ENCODE results near the gene CBX1. TPM values are rescaled to one million over a fixed set of nuclear protein-coding genes. Genes with fewer than 3 reads are reported as not detected.

The CBX1 gene
- polyA plus RNA-seq, 1 donor = 63.6 TPM

DNA sequence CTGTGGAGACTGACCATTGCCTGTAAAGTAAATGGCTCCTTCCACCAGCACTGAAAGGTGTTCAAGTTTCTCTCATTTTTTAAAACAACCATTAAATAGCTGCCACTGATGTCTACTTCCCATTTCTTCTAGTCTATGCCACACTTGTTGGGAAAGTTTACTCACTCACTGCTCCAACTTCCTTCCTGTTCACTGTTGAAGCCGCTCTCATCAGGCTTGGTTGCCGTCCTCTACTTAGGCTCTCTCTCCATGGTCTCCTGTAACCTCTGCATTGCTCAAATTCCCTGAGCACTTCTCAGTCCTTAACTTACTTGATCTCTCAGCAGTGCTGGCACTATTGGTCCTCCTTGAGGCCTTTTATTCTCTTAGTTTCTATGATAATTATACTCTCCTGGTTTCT is 38.7 kb upstream of the CBX1 start:
- DNase-seq = no peak
- H3K27ac ChIP-seq (ENCODE audit: low read length) = no peak overlapping the region

DNA sequence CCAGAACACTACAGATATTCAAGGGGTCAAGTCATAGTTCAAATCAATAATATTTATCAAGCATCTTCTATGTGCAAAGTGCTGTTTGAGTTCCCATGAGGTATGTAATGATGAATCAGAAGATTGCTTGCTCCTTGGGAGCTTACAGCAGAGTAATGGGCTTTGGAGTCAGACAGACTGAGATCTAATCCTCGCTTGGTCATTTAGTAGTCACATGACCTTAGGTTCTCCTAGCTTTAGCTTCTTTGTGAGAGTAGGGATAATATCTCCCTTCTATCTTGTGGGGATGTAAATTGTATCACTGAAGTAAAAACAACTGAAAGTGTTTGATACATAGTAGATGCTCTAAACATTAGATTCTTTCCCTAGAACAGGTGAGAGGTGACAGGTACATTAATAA is 36.4 kb upstream of the CBX1 start:
- Histone ChIP-seq H3K27ac (ENCODE audit: low read length) (no peak overlapping the region), H3K4me1 (ENCODE audit: control insufficient read depth, insufficient read depth, low read length) (no peaks in the 10 kb centered on the region), H3K4me3 (ENCODE audit: low read length) (no peak overlapping the region), H3K9me3 (ENCODE audit: control insufficient read depth, low read depth, low read length) (no peaks in the 10 kb centered on the region), H3K36me3 (ENCODE audit: control insufficient read depth, insufficient read depth, low read length) (no peaks in the 10 kb centered on the region), H3K27me3 (ENCODE audit: control insufficient read depth, insufficient read depth, low read length) (peaks cover 2% of the 10 kb centered on the region)
- WGBS (ENCODE audit: insufficient coverage, low lambda C conversion rate) = no CpG with 5 or more reads among the region's 1 CpG
- DNase-seq = no peak

More for the DNA sequence above, 38.7 kb upstream of the CBX1 start:
- Histone ChIP-seq H3K36me3 (ENCODE audit: control insufficient read depth, insufficient read depth, low read length) (no peaks in the 10 kb centered on the region), H3K9me3 (ENCODE audit: control insufficient read depth, low read depth, low read length) (no peaks in the 10 kb centered on the region), H3K27me3 (ENCODE audit: control insufficient read depth, insufficient read depth, low read length) (peaks cover 10% of the 10 kb centered on the region), H3K4me3 (ENCODE audit: low read length) (no peak overlapping the region), H3K4me1 (ENCODE audit: control insufficient read depth, insufficient read depth, low read length) (no peaks in the 10 kb centered on the region)
- 60% methylated on average over 1 of the region's 2 CpGs for WGBS (ENCODE audit: insufficient coverage, low lambda C conversion rate)

DNA sequence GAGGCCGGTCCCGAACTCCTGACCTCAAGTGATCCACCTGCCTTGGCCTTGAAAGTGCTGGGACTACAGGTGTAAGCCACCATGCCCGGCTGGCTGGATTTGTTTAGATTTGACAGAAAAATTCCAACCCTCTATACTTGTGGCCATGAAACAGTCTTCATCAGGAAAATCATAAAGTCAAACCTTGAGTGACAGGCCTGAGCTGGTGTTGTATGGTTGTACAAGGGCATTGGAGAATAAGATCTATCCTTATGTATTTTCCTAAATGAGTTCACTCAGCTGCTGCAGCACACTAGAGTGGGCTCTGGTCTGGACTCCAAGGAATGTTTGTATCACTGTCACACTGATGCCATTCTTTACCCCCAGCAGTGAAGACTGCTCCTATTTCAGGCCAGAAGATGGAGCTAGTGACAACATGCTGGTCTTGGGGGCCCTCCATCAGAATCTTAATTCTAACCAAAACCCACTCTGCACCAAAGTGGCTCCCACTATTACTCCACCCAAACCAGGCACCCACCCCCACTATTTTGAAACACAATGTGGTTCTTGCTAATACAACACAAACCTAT is 33.7 kb upstream of the CBX1 start:
- no peak for DNase-seq
- no peaks in the 10 kb centered on the region for H3K4me1 ChIP-seq (ENCODE audit: control insufficient read depth, insufficient read depth, low read length)
- H3K9me3 ChIP-seq (ENCODE audit: control insufficient read depth, low read depth, low read length) = no peaks in the 10 kb centered on the region
- no peaks in the 10 kb centered on the region for H3K36me3 ChIP-seq (ENCODE audit: control insufficient read depth, insufficient read depth, low read length)
- peaks cover 3% of the 10 kb centered on the region for H3K27me3 ChIP-seq (ENCODE audit: control insufficient read depth, insufficient read depth, low read length)
- H3K27ac ChIP-seq (ENCODE audit: low read length) = no peak overlapping the region
- no CpG with 5 or more reads among the region's 3 CpGs for WGBS (ENCODE audit: insufficient coverage, low lambda C conversion rate)
- H3K4me3 ChIP-seq (ENCODE audit: low read length) = no peak overlapping the region

DNA sequence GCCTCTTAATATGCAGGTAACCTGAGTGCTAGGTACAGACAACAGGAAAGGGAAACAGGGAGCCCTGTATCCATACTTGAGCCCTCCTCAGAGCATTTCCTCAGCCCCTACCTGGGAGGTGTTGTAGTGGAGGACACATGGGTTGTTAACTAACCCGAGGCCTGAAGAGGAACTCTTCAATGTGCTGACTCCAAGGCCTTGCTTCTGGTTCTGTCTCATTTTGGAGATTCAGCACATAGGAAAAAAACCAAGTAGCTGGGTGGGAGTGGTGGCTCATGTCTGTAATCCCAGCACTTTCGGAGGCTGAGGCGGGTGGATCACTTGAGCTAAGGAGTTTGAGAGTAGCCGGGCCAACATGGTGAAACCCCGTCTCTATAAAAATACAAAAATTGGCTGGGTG is 31.1 kb upstream of the CBX1 start:
- Histone ChIP-seq H3K4me3 (ENCODE audit: low read length) (no peak overlapping the region), H3K4me1 (ENCODE audit: control insufficient read depth, insufficient read depth, low read length) (no peaks in the 10 kb centered on the region), H3K9me3 (ENCODE audit: control insufficient read depth, low read depth, low read length) (no peaks in the 10 kb centered on the region), H3K27ac (ENCODE audit: low read length) (no peak overlapping the region), H3K36me3 (ENCODE audit: control insufficient read depth, insufficient read depth, low read length) (no peaks in the 10 kb centered on the region), H3K27me3 (ENCODE audit: control insufficient read depth, insufficient read depth, low read length) (peaks cover 2% of the 10 kb centered on the region)
- no peak for DNase-seq
- WGBS (ENCODE audit: insufficient coverage, low lambda C conversion rate) = no CpG with 5 or more reads among the region's 5 CpGs

DNA sequence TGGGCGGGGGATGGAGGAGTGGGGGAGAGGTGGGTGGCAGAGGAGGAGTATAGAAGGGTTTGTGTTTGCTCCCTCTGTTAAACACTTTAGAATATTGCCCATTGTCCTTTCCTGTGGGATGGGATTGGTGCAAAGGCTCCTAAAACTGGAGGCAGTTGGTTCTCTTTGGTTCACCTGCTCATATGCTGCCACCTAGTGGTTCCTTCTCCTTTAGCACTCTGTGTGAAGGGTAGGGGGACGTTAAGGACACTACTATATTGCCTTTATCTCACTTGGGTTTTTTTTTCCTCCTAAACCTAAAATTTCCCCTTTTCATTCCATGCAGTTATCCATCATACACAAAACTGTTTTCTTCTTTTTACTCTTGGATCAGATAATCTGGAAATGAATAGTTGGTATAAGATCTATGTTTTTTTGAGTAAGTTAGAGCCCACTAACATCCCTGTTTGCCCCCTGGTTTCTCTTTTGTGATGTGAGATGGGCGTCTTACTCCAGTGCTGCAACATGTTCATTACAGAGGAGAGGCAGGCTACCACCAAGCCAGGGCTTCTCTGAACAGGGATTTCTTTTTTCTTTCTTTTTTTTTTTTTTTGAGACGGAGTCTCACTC is 30.0 kb upstream of the CBX1 start:
- Histone ChIP-seq H3K9me3 (ENCODE audit: control insufficient read depth, low read depth, low read length) (no peaks in the 10 kb centered on the region), H3K27ac (ENCODE audit: low read length) (no peak overlapping the region), H3K4me1 (ENCODE audit: control insufficient read depth, insufficient read depth, low read length) (no peaks in the 10 kb centered on the region), H3K4me3 (ENCODE audit: low read length) (no peak overlapping the region), H3K27me3 (ENCODE audit: control insufficient read depth, insufficient read depth, low read length) (peaks cover 2% of the 10 kb centered on the region), H3K36me3 (ENCODE audit: control insufficient read depth, insufficient read depth, low read length) (peaks cover 3% of the 10 kb centered on the region)
- no CpG with 5 or more reads among the region's 4 CpGs for WGBS (ENCODE audit: insufficient coverage, low lambda C conversion rate)
- no peak for DNase-seq

DNA sequence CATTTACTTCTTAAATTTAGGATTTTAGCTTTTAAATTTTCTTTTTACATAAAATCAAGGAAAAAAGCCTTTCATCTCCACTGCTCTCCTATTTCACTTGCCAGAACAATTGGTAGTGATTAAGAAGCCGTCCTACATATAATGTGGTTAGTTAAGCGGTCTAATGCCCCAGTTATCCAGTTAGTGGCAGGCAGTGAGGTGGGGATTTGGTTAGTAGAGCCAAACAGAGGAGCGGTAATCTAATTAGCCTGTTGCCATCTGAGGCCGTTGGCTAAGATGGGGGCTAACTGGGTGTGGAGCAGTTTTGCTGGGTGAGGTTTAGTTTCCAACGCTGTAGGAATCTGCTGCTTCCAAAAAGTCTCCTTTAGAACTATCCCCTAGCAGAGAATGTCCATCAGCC is 28.7 kb upstream of the CBX1 start:
- no peak for DNase-seq
- no peak overlapping the region for H3K4me3 ChIP-seq (ENCODE audit: low read length)
- H3K36me3 ChIP-seq (ENCODE audit: control insufficient read depth, insufficient read depth, low read length) = peaks cover 3% of the 10 kb centered on the region
- H3K9me3 ChIP-seq (ENCODE audit: control insufficient read depth, low read depth, low read length) = no peaks in the 10 kb centered on the region
- no peaks in the 10 kb centered on the region for H3K4me1 ChIP-seq (ENCODE audit: control insufficient read depth, insufficient read depth, low read length)
- H3K27ac ChIP-seq (ENCODE audit: low read length) = no peak overlapping the region
- peaks cover 2% of the 10 kb centered on the region for H3K27me3 ChIP-seq (ENCODE audit: control insufficient read depth, insufficient read depth, low read length)
- WGBS (ENCODE audit: insufficient coverage, low lambda C conversion rate) = no CpG with 5 or more reads among the region's 5 CpGs

DNA sequence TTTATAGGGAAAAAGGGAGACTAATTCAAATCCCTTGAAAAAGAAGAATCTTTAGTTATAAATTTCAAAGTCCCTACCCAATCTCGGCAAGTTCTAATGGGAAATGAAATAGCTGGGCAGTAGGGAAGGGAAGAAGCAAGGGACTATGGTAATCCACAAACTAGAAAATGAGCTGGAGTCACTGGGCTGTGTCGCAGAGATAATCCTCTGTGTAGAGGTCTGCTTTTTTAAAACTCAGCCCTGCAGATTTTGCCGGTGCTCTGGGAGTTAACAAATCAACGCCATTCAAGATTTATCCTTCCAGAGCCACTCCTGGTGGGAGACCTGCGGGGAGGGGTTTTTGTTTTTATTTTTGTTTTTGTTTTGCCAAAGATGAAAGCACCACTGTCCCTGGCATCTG is 27.1 kb upstream of the CBX1 start:
- no peaks in the 10 kb centered on the region for H3K9me3 ChIP-seq (ENCODE audit: control insufficient read depth, low read depth, low read length)
- H3K4me1 ChIP-seq (ENCODE audit: control insufficient read depth, insufficient read depth, low read length) = no peaks in the 10 kb centered on the region
- H3K36me3 ChIP-seq (ENCODE audit: control insufficient read depth, insufficient read depth, low read length) = peaks cover 3% of the 10 kb centered on the region
- H3K27ac ChIP-seq (ENCODE audit: low read length) = no peak overlapping the region
- H3K4me3 ChIP-seq (ENCODE audit: low read length) = no peak overlapping the region
- no peak for DNase-seq
- peaks cover 2% of the 10 kb centered on the region for H3K27me3 ChIP-seq (ENCODE audit: control insufficient read depth, insufficient read depth, low read length)
- WGBS (ENCODE audit: insufficient coverage, low lambda C conversion rate) = no CpG with 5 or more reads among the region's 5 CpGs

DNA sequence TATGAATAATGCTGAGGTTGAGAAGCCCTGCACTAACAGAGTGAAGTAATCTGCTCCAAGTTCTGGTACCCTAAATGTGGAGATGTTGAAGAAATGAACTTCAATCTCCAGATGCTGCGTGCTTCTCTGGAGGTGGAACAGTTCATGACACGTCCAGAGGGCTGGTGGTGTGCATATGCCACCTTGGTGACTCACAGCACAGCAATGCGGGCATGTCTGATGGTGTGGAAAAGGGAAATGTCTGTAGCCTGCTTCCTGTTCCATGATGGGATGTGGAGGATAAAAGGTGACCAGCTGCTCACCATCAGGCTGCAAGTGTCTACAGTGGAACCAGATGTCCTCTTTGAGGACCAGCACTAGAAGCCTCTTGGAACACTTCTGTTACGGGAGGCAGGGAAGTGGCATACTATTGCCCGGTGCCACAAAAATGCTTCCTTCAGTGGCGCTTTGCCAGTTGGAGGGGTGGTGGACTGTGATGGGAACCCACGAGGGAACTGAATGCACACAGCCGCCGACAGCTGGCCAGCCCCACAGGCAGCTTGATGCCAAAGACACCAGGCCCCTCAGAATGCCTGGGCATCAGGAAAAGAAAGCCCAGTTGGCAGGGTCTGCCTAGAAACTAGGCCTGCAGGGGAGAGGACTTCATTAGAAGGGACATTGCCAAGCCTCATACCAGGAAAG is 26.2 kb upstream of the CBX1 start:
- H3K27ac ChIP-seq (ENCODE audit: low read length) = no peak overlapping the region
- no peaks in the 10 kb centered on the region for H3K9me3 ChIP-seq (ENCODE audit: control insufficient read depth, low read depth, low read length)
- no CpG with 5 or more reads among the region's 9 CpGs for WGBS (ENCODE audit: insufficient coverage, low lambda C conversion rate)
- H3K36me3 ChIP-seq (ENCODE audit: control insufficient read depth, insufficient read depth, low read length) = peaks cover 12% of the 10 kb centered on the region
- H3K27me3 ChIP-seq (ENCODE audit: control insufficient read depth, insufficient read depth, low read length) = peaks cover 2% of the 10 kb centered on the region
- H3K4me3 ChIP-seq (ENCODE audit: low read length) = no peak overlapping the region
- H3K4me1 ChIP-seq (ENCODE audit: control insufficient read depth, insufficient read depth, low read length) = no peaks in the 10 kb centered on the region
- DNase-seq = no peak

DNA sequence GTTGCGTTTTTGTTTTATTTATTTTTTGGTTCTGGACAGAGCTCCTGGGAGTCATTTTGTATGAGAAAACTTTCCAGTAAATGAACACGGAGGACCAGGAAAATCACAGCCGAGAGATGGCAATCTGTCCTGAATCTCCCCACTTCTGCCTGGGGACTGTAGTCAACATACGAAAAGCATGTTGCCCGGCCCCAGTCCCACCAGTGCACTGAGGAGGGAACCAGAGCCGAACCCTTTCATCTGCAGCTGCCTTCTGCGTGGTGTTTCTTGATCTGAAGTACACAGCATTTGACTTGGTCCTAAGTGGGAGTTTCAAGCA is 25.2 kb upstream of the CBX1 start:
- no peak overlapping the region for H3K4me3 ChIP-seq (ENCODE audit: low read length)
- peaks cover 2% of the 10 kb centered on the region for H3K27me3 ChIP-seq (ENCODE audit: control insufficient read depth, insufficient read depth, low read length)
- no peaks in the 10 kb centered on the region for H3K4me1 ChIP-seq (ENCODE audit: control insufficient read depth, insufficient read depth, low read length)
- peaks cover 22% of the 10 kb centered on the region for H3K36me3 ChIP-seq (ENCODE audit: control insufficient read depth, insufficient read depth, low read length)
- 100% methylated on average over 1 of the region's 7 CpGs for WGBS (ENCODE audit: insufficient coverage, low lambda C conversion rate)
- H3K9me3 ChIP-seq (ENCODE audit: control insufficient read depth, low read depth, low read length) = no peaks in the 10 kb centered on the region
- H3K27ac ChIP-seq (ENCODE audit: low read length) = no peak overlapping the region
- DNase-seq = no peak

DNA sequence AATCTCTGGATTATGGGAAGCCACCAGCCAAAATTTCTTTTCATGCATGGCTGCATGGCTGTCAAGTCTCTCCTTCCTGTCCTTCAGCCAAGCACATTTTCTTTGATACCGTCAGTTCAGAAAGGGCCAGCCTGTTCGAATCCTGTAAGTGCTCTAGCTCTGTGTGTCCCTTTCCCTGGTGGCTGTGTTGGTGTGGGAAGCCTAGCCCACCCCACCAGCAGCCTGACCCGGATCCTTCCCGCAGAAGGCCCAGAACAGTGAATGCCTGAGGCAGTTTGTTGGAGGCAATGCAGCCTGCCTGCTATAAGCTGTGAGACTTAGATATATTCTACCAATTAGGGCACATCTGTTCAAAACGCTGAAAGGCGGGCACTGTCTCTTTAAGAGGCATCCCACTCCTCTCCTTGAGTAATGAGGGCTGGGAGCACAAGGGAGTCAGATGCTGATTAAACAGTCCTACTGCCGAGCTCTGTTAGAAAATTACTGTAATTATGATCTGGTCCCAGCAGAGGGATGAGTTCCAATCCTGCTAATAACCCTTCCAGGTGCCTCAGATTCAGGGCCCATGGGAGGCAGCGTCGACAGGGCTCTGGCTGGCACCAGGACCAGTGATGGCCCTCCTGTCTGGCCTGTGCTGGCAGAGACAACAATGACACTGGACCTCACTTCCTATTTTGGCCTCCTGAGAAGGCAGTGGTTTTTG is 24.7 kb upstream of the CBX1 start:
- no peak overlapping the region for H3K4me3 ChIP-seq (ENCODE audit: low read length)

More for the DNA sequence above, 24.7 kb upstream of the CBX1 start:
- peaks cover 27% of the 10 kb centered on the region for H3K36me3 ChIP-seq (ENCODE audit: control insufficient read depth, insufficient read depth, low read length)
- WGBS (ENCODE audit: insufficient coverage, low lambda C conversion rate) = no CpG with 5 or more reads among the region's 9 CpGs
- DNase-seq = no peak
- peaks cover 2% of the 10 kb centered on the region for H3K27me3 ChIP-seq (ENCODE audit: control insufficient read depth, insufficient read depth, low read length)
- H3K4me1 ChIP-seq (ENCODE audit: control insufficient read depth, insufficient read depth, low read length) = no peaks in the 10 kb centered on the region
- H3K27ac ChIP-seq (ENCODE audit: low read length) = no peak overlapping the region
- H3K9me3 ChIP-seq (ENCODE audit: control insufficient read depth, low read depth, low read length) = no peaks in the 10 kb centered on the region
